ENCODE measurements around the gene UGGT1. TPM values are rescaled to one million over a fixed set of nuclear protein-coding genes. Genes with fewer than 3 reads are reported as not detected.
"Not testable (repeated sequence)": the region's sequence is repeated elsewhere in the genome, so short reads cannot be mapped to it uniquely, and the experiment has no call there.

UGGT1 gene
- total RNA-seq, 1 experiment from 2014 or later, result 71.3 TPM

DNA sequence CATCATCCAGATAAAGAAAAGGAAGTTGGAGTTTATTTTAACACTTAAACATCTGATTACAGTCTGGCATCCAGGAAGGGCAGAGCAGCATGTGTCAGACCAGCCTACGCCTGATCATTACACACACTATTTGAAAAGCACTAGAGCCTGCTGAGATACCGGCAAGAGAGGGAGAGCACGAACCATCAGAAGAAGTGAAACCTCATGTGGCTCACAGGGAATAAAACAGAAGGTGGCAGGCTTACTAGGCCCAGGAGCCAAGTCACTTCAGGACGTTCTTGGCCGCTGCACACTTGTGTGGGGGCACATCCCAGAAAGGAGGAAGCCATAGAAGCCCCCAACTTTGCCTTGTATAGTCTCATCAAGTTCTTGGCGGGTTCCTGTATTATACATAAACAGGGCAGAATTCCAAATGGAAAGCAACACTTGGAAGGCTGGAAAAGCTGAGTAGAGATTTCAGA, 105.5 kb downstream of the UGGT1 start:
- no peaks in the 10 kb centered on the region for H3K4me1 ChIP-seq (replicated peaks)
- no peaks in the 10 kb centered on the region for H3K9me3 ChIP-seq (replicated peaks)
- H3K4me3 ChIP-seq, result no peak overlapping the region
- no peak overlapping the region for H3K27ac ChIP-seq
- peaks cover 1% of the 10 kb centered on the region; the same call in 1 of the 2 replicates for H3K36me3 ChIP-seq
- DNase-seq (ENCODE audit: low read depth in 1 of 2, low spot score in 2 of 2), result peak in 1 of 2 experiments; percentile 17
- H3K27me3 ChIP-seq (replicated peaks), result no peaks in the 10 kb centered on the region

- H3K9me3 ChIP-seq (replicated peaks), result no peaks in the 10 kb centered on the region
- no peaks in the 10 kb centered on the region for H3K36me3 ChIP-seq
- H3K4me1 ChIP-seq (replicated peaks), result no peaks in the 10 kb centered on the region
- DNase-seq (ENCODE audit: low read depth in 1 of 2, low spot score in 2 of 2), result no peak
- no peaks in the 10 kb centered on the region for H3K27me3 ChIP-seq (replicated peaks)
- H3K27ac ChIP-seq, result no peak overlapping the region
- no peak overlapping the region for H3K4me3 ChIP-seq
Observed at GRCh38 chr2:128197059-128197458, 106.1 kb downstream of the UGGT1 start.

GRCh38 chr2:128198656-128199055, 107.7 kb downstream of the UGGT1 start:
- Histone ChIP-seq H3K36me3 (no peaks in the 10 kb centered on the region), H3K27ac (no peak overlapping the region), H3K4me3 (no peak overlapping the region), H3K4me1 (replicated peaks) (no peaks in the 10 kb centered on the region), H3K9me3 (replicated peaks) (no peaks in the 10 kb centered on the region), H3K27me3 (replicated peaks) (no peaks in the 10 kb centered on the region)
- DNase-seq (ENCODE audit: low read depth in 1 of 2, low spot score in 2 of 2), result no peak

GRCh38 chr2:128199141-128199540, 108.1 kb downstream of the UGGT1 start:
- Histone ChIP-seq H3K4me1 (replicated peaks) (no peaks in the 10 kb centered on the region), H3K4me3 (no peak overlapping the region), H3K9me3 (replicated peaks) (no peaks in the 10 kb centered on the region), H3K27ac (no peak overlapping the region), H3K27me3 (replicated peaks) (no peaks in the 10 kb centered on the region), H3K36me3 (no peaks in the 10 kb centered on the region)
- DNase-seq (ENCODE audit: low read depth in 1 of 2, low spot score in 2 of 2), result no peak

DNA sequence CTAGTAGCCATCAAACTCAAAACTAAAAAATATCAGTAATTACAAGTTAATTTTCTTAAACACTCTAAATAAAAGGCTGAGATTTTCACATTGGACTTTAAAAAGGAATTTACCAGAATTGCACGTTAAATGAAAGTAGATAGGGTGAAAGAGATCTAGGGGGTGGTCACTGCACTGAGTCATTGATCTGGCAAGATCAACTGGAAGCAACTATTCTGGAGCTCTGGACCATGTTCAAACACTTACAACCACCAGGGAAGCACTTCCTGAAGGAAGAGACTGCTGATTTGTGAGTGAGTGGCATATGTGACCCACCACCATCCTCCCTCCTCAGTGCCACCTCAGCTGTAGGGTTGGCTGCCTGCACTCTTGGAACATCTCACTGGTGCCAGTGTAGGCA, 111.8 kb downstream of the UGGT1 start:
- no peak overlapping the region for H3K4me3 ChIP-seq
- peaks cover 8% of the 10 kb centered on the region; the same call in 1 of the 2 replicates for H3K9me3 ChIP-seq (replicated peaks)
- H3K27ac ChIP-seq, result no peak overlapping the region
- no peak for DNase-seq (ENCODE audit: low read depth in 1 of 2, low spot score in 2 of 2)
- H3K4me1 ChIP-seq (replicated peaks), result no peaks in the 10 kb centered on the region
- H3K27me3 ChIP-seq (replicated peaks), result no peaks in the 10 kb centered on the region
- no peaks in the 10 kb centered on the region for H3K36me3 ChIP-seq

- no peak for DNase-seq (ENCODE audit: low read depth in 1 of 2, low spot score in 2 of 2)
- no peak overlapping the region for H3K27ac ChIP-seq
- no peaks in the 10 kb centered on the region for H3K36me3 ChIP-seq
- no peak overlapping the region for H3K4me3 ChIP-seq
- H3K9me3 ChIP-seq (replicated peaks), result peaks cover 12% of the 10 kb centered on the region; the same call in 1 of the 2 replicates
- no peaks in the 10 kb centered on the region for H3K4me1 ChIP-seq (replicated peaks)
- no peaks in the 10 kb centered on the region for H3K27me3 ChIP-seq (replicated peaks)
Observed at GRCh38 chr2:128206245-128206644, 115.2 kb downstream of the UGGT1 start.

DNA sequence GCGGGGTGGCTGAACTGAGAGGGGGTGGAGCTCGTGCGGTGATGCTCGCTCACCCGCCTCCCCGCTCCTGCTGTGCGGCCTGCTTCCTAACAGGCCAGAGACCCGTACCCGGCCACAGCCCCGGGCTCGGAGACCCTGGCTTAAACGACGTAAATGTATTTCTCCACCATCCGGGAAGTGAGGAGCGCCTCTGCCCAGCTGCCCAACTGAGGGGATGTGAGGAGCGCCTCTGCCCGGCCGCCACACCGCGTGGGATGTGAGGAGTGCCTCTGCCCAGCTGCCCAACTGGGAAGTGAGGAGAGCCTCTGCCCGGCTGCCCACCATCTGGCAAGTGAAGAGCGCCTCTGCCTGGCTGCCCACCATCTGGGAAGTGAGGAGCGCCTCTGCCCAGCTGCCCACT, 117.0 kb downstream of the UGGT1 start:
- Histone ChIP-seq H3K27me3 (replicated peaks) (no peaks in the 10 kb centered on the region), H3K9me3 (replicated peaks) (peaks cover 12% of the 10 kb centered on the region; the same call in 1 of the 2 replicates), H3K27ac (no peak overlapping the region), H3K4me3 (no peak overlapping the region), H3K4me1 (replicated peaks) (no peaks in the 10 kb centered on the region), H3K36me3 (no peaks in the 10 kb centered on the region)
- DNase-seq (ENCODE audit: low read depth in 1 of 2, low spot score in 2 of 2), result no peak

- peaks cover 12% of the 10 kb centered on the region; the same call in 1 of the 2 replicates for H3K9me3 ChIP-seq (replicated peaks)
- H3K27me3 ChIP-seq (replicated peaks); DNase-seq (ENCODE audit: low read depth in 1 of 2, low spot score in 2 of 2); H3K4me3 ChIP-seq; H3K36me3 ChIP-seq; H3K4me1 ChIP-seq (replicated peaks); H3K27ac ChIP-seq: not testable (repeated sequence)
Observed at GRCh38 chr2:128208631-128209324, 117.8 kb downstream of the UGGT1 start.

DNA sequence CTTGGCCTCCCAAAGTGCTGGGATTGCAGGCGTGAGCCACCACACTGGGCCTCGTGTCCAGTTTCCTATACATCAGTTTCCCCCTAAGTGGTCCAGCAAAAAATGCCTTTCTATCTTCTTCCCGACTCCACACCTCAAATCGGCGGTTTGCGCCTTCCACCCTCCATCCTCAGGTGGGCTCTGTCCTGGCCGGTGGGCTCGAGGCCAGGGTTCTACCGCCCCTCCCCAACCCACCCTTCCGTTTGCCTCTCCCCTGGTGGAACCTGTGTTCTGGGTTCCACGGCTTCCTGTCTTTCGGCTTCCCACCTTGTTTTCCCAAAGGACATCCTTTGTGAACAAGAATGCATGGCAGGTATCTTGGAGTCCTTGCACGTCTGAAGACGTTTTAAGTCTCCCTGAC, 123.3 kb downstream of the UGGT1 start:
- Histone ChIP-seq H3K4me1 (replicated peaks) (no peaks in the 10 kb centered on the region), H3K36me3 (no peaks in the 10 kb centered on the region; the same call in 1 of the 2 replicates), H3K4me3 (no peak overlapping the region), H3K27me3 (replicated peaks) (no peaks in the 10 kb centered on the region), H3K27ac (no peak overlapping the region), H3K9me3 (replicated peaks) (peaks cover 8% of the 10 kb centered on the region)
- DNase-seq (ENCODE audit: low read depth in 1 of 2, low spot score in 2 of 2), result no peak

GRCh38 chr2:128214866-128215460, 124.0 kb downstream of the UGGT1 start:
- no peaks in the 10 kb centered on the region for H3K27me3 ChIP-seq (replicated peaks)
- H3K9me3 ChIP-seq (replicated peaks), result peaks cover 6% of the 10 kb centered on the region
- H3K27ac ChIP-seq, result no peak overlapping the region
- H3K36me3 ChIP-seq, result no peaks in the 10 kb centered on the region; the same call in 1 of the 2 replicates
- no peaks in the 10 kb centered on the region for H3K4me1 ChIP-seq (replicated peaks)
- H3K4me3 ChIP-seq, result no peak overlapping the region
- no peak for DNase-seq (ENCODE audit: low read depth in 1 of 2, low spot score in 2 of 2)

GRCh38 chr2:128215897-128216642, 125.1 kb downstream of the UGGT1 start:
- Histone ChIP-seq H3K9me3 (replicated peaks) (peaks cover 5% of the 10 kb centered on the region), H3K4me1 (replicated peaks) (no peaks in the 10 kb centered on the region), H3K27ac (no peak overlapping the region), H3K36me3 (no peaks in the 10 kb centered on the region; the same call in 1 of the 2 replicates), H3K27me3 (replicated peaks) (no peaks in the 10 kb centered on the region), H3K4me3 (no peak overlapping the region)
- no peak for DNase-seq (ENCODE audit: low read depth in 1 of 2, low spot score in 2 of 2)

DNA sequence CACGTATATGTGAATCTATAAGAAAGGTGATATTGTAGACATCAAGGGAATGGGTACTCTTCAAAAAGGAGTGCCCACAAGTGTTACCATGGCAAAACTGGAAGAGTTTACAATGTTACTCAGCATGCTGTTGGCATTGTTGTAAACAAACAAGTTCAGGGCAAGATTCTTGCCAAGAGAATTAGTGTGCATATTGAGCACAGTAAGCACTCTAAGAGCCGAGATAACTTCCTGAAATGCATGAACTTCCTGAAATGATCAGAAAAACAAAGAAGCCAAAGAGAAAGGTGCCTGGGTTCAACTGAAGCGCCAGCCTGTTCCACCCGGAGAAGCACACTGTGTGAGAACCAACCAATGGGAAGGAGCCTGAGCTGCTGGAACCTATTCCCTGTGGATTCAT, 126.7 kb downstream of the UGGT1 start:
- H3K4me3 ChIP-seq, result no peak overlapping the region
- no peaks in the 10 kb centered on the region; the same call in 1 of the 2 replicates for H3K36me3 ChIP-seq
- H3K27me3 ChIP-seq (replicated peaks), result no peaks in the 10 kb centered on the region
- peaks cover 5% of the 10 kb centered on the region for H3K9me3 ChIP-seq (replicated peaks)
- no peak overlapping the region for H3K27ac ChIP-seq
- no peaks in the 10 kb centered on the region for H3K4me1 ChIP-seq (replicated peaks)
- no peak for DNase-seq (ENCODE audit: low read depth in 1 of 2, low spot score in 2 of 2)

- no peak overlapping the region for H3K4me3 ChIP-seq
- no peaks in the 10 kb centered on the region for H3K4me1 ChIP-seq (replicated peaks)
- H3K9me3 ChIP-seq (replicated peaks), result peaks cover 5% of the 10 kb centered on the region
- no peaks in the 10 kb centered on the region; the same call in 1 of the 2 replicates for H3K36me3 ChIP-seq
- DNase-seq (ENCODE audit: low read depth in 1 of 2, low spot score in 2 of 2), result no peak
- H3K27ac ChIP-seq, result no peak overlapping the region
- H3K27me3 ChIP-seq (replicated peaks), result no peaks in the 10 kb centered on the region
Observed at GRCh38 chr2:128219891-128220290, 128.9 kb downstream of the UGGT1 start.

DNA sequence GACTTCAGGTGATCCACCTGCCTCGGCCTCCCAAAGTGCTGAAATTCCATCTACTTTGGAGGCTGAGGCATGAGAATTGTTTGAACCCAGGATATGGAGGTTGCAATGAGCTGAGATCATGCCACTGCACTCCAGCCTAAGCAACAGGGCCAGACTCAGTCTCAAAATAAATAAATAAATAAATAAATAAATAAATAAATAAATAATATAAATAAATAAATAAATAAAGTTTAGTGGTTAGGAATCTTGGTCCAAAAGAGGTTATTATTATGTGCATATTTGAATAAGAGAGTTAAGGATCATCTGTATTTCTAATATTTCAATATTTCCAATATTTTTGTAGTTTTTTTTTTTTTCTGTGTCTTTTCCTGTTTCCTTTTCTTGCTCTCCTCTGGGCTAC, 136.9 kb downstream of the UGGT1 start:
- DNase-seq (ENCODE audit: low read depth in 1 of 2, low spot score in 2 of 2), result no peak
- H3K27ac ChIP-seq, result no peak overlapping the region
- H3K4me3 ChIP-seq, result no peak overlapping the region
- no peaks in the 10 kb centered on the region for H3K9me3 ChIP-seq (replicated peaks)
- H3K27me3 ChIP-seq (replicated peaks), result 0 out of 2 replicates have a peak, but pooled peaks cover 6% of the 10 kb centered on the region
- H3K36me3 ChIP-seq, result no peaks in the 10 kb centered on the region
- peaks cover 8% of the 10 kb centered on the region for H3K4me1 ChIP-seq (replicated peaks)

Data from SJSA1 (cell line).